Inflammatory macrophage (primary cell): ENCODE data around the gene CCDC110.

Experiments
- DNase-seq, 2 donors: peaks; one replicate each; pipeline ENCODE4 v3.0.0-alpha.2; 2020 to 2022

CCDC110 gene

DNA sequence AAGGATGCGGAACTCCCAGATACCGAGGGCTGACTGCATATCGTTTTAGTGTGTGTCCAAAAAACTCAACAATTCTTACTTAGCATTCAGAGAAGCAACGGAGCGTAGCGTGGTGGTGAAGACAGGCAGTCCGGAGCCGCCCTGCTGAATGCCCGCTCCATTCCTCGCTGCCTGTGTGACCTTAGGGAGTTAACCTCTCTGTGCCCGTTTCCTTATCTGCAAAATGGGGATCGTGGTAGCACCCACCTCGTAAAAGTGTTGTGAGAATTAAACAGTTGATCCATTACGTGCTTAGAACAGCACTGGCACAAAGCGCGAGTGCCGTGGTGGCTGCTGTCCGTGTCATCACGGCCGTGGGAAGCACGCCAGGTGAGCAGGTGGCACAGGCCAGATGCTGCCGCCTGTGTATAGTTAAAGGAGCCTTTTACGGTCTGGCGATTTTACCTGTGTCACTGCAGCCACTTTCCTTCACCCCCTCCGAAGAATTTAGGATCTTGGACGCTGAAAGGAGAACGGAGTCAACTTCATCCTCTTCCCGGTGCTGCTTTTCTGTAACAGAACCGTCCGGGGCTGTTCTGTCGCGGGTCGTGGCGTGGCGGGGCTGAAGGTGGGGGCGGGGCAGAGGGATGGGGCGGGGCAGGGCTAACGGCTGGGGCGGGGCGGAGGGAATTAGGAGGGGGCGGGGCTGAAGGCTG is 885 bp downstream of the CCDC110 start:
- no peak for DNase-seq

GRCh38 chr4:185469580-185470154 is 1.9 kb downstream of the CCDC110 start:
- DNase-seq = no peak

DNA sequence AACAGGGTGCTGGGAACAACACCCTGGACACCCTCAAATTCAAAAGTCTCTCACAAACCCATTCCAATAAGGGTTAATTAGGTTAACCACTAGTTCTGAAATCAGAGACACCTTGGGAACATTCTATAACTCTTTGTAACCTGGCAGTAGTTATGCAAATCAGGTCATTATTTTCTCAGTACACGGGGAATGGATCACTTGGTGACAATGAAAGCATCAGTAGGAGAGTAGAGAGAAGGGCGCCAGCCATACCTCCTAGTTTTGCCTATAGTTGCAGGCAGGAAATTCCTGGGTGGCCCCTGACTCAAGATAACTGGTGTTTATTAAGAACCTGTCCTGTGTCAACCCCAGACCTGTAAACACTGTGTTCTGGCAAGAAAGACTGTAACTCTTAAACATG is 2.5 kb downstream of the CCDC110 start:
- DNase-seq = no peak

DNA sequence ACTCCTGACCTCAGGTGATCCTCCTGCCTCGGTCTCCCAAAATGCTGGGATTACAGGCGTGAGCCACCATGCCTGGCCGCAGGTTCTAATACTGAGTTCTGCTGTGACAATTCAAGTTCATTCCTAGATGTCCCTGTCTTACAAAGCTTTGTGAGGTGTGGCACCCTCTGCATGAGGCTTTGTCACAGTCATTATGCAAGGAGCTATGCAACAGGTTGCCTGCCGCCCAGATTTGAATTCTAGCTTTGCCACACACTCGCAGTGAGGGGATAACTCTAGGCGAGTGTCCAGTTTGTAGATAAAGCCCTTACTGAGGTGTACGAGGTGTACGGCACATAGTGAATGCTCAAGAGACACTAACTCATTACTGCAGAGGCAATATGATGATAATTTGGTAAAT is 3.5 kb downstream of the CCDC110 start:
- DNase-seq = no peak

DNA sequence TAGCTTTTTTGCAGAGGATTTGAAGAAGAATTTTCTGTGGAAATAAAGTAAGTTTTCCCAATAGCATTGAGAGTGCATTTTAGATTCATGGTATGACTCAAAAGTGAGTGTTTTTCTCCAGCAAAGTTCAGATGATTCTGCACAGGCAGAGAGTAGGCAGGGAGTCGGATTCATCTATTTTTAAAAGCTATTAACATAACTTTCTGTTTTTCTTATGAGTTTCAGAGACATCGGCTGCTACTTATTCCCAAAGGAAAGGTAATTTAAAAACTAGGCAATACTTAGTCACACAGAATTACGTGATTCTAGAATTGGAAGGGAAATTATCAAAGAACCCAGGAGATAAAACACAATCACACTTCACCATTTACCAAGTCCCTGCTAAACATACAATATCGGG is 4.4 kb downstream of the CCDC110 start:
- DNase-seq = no peak

DNA sequence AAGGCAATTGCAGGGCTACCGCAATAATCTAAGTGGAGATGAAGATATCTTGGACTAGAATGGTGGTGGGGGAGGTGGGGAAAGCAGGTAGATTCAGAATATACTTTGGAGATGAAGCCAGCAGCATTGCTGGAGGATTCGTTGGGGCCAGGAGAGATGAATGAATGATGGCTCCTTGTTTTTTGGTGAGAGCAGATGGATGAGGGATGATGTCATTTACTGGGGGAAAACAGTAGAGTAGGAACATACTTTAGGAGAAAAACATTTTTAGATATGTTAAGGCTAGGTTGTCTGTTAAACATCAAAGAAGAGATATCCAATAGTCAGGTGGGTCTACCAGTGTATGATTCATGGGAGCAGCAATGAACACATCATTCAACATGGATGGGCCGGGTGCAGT is 5.8 kb downstream of the CCDC110 start:
- no peak for DNase-seq

DNA sequence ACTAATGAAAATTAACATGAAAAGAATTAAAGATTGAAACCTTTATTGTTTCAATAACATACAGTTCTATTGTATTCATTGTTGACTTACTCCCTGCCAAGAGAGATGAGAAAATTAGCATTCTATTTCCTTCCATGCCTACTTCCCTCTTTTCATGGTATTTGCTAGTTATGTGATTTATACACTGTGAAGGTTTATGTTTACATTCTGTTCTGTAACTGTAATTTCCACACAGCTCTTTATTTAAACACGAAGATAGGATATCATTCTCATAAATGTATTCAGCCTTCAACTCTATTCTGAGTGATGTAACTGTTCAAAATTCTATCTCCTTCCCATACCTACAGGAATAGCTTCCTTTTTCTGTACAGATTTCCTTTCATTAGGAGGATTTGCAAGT is 6.6 kb downstream of the CCDC110 start:
- no peak for DNase-seq

GRCh38 chr4:185464183-185464582 is 7.3 kb downstream of the CCDC110 start:
- DNase-seq = no peak

DNA sequence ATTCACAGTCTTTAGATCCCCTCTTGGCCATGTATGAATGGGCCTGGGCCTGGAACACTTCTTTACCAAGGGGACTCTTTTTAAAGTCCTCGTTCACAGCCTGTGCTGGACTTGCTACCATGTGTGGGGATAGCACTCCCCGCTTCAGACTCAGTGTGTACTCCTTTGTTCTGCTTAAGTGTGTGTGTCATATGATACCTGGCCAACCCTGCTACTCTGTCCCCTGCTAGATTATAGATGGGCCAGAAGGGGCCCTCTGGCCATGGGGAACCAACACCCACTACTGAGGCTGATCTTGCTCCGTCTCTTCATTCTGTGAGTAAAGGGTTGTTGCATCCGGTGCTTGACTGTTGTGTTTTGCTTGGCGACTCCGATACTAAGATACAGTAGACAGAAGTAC is 8.0 kb downstream of the CCDC110 start:
- DNase-seq = no peak

GRCh38 chr4:185461565-185461964 is 10.0 kb downstream of the CCDC110 start:
- DNase-seq = no peak

- no peak for DNase-seq
These were observed 14.4 kb downstream of the CCDC110 start for GRCh38 chr4:185457136-185457535.

GRCh38 chr4:185456131-185456530 is 15.4 kb downstream of the CCDC110 start:
- no peak for DNase-seq

GRCh38 chr4:185445209-185445608 is 26.3 kb downstream of the CCDC110 start:
- DNase-seq = no peak

DNA sequence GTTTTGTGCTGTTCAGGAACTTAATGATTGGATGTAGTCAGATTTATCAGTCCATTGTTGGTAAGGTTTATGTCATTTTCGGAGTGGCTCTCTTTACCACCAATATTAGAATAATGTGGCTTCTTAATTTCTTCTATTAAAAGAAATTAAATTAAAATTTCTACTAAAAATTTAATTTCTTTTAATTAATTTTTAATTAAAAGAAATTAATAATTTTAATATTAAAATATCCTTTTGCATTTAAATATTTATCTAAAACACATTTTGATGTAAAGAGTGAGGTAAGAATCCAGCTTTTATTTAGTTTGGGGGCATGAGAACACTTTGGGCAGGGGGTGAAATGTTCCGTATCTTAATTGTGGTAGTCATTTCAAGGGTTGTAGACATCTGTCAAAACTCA is 30.1 kb downstream of the CCDC110 start:
- no peak for DNase-seq

- no peak for DNase-seq
These were observed 33.7 kb downstream of the CCDC110 start for GRCh38 chr4:185437809-185438208.

- DNase-seq = no peak
These were observed 36.1 kb downstream of the CCDC110 start for GRCh38 chr4:185435466-185435865.

DNA sequence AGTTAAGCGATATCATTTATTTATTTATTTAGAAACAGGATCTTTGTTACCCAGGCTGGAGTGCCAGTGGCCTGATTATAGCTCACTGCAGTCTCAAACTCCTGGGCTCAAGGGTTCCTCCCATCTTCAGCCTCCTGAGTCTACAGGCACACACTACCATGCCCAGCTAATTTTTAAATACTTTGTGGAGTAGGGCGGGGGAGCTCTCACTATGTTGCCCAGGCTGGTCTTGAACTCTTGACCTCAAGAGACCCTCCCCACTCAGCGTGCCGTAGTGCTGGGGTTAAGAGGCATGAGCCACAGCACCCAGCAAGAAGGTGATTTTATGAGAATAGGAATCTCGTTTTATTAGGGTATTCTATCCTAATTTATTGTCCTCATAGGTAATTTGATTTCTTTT is 41.9 kb downstream of the CCDC110 start:
- no peak for DNase-seq

DNA sequence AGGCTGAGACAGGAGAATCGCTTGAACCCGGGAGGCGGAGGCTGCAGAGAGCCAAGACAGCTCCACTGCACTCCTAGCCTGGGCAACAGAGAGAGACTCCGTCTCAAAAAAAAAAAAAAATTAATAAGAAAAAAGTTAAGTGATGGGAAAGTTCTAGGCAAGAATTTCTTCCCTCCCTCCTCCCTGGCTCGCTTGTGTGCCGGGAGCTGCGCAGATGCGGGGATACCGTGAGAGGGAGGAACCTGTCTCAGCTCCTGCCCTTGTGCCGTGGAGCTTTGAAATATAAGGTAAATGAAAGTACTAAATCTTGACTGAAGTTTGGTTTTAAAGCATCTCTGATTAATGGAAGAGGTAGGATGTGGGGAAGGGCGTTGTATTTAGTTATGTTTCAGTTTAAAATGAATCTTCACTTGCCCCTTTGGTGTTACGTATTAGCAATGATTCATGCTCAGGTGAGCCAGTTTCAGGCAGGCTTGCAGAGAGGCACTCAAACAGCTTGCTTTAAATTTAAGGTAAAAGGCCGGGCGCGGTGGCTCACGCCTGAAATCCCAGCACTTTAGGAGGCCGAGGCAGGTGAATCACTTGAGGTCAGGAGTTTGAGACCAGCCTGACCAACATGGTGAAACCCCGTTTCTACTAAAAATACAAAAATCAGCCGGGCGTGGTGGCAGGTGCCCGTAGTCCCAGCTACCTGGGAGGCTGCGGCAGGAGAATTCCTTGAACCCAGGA is 44.4 kb downstream of the CCDC110 start:
- no peak for DNase-seq

GRCh38 chr4:185425647-185426352 is 45.7 kb downstream of the CCDC110 start, which contains the start of gene UFSP2:
Gene UFSP2, minus strand, starts transcription at chr4:185425964. Its CDS starts 96 bp downstream, at chr4:185425868.
- peak; percentile 83 to 85 for DNase-seq

DNA sequence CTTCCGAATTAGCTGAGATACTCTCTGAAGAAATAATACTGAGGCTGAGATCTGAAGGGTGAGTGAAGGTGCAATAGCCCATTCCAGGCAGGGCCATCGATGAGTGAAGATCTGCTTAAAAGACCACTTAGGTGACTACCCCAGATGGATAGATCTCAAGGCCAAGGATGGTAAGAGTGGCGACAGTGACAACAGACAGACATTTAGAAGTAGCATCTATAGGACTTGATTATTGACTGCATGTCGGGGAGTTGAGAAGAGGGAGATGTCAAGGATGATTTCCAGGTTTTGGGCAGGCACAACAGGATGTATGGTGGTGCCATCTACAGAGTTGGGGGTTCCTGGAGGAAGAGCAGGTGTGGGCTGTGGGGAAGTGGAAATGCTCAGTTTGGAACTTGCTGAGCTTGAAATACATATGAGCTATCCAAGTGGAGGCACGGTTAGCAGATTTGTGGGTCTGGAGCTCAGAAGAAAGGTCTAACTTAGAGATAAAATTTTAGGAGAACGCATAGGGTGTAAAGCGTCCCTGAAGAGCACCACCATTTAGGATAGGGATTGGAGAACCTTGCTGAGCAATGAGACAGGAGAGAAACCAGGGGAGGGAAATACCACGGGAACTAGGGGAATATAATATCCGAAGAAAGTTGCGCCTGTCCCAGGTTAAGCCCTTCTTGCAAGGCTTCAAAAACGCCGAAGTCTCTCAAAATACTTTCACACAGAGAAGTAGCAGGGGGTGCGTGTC is 46.5 kb downstream of the CCDC110 start:
- DNase-seq = no peak

DNA sequence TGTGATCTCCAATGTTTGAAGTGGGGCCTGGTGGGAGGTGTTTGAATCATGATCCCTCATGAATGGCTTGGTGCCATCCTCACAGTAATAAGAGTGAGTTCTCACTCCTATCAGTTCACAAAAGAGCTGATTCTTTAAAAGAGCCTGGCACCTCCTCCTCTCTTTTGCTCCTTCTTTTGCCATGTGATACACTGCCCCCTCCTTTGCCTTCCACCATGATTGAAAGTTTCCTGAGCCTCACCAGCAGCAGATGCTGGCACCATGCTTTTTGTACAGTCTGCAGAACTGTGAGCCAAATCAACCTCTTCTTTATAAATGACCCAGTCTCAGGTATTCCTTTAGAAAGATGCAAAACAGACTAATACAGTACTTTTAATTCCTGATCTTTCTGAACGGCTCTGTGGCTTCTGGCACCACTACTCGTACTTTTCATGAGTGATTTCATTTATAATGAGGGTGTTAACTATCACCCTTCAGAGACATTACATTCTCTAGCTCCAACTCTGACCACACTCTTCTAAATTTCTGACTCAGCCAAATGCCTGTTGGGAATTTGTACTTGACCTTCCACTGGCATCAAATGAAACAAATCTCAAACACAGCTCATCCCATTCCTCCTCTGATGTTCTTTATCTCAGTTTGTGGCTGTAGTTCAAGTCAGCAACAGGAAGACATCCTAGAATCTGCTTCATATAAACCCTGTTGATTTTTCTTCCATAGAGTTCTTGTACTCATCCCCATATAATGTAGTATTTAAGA is 50.0 kb downstream of the CCDC110 start:
- no peak for DNase-seq

- DNase-seq = no peak
These were observed 54.6 kb downstream of the CCDC110 start for GRCh38 chr4:185416955-185417354.
